Stimulated activated CD4-positive, alpha-beta T cell treated with anti-CD3 and anti-CD28 coated beads, Interleukin-2, amount 100 ng/mL, for 24 hours (primary cell): ENCODE results near the gene PRKAG1.
A peak's percentile ranks its signal among the peaks of the same experiment; 100 is the strongest.

Experiments
- DNase-seq, 2 donors: peaks; one replicate each; pipeline ENCODE4 v3.0.0-alpha.2; 2020

The PRKAG1 gene

DNA sequence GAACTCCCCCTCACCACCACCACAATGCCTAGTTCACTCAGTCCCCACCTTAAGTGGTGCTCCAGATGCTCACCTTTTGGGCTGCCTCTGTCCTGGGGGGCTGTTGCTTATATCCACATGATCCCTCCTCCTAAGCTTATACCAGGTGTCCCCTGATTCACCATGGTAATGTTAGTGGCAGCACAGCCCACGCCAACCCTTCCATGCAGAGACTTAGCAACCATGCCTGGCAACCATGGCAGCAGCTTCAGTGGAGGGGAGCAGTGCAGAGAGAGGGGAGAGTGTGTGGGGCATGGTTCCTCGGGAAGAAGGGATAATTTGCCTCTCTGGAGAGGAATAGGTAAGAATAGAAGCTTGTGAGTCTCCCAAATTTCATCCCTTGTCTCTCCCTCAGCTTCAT lies 18.2 kb downstream of the PRKAG1 start:
- no peak for DNase-seq

DNA sequence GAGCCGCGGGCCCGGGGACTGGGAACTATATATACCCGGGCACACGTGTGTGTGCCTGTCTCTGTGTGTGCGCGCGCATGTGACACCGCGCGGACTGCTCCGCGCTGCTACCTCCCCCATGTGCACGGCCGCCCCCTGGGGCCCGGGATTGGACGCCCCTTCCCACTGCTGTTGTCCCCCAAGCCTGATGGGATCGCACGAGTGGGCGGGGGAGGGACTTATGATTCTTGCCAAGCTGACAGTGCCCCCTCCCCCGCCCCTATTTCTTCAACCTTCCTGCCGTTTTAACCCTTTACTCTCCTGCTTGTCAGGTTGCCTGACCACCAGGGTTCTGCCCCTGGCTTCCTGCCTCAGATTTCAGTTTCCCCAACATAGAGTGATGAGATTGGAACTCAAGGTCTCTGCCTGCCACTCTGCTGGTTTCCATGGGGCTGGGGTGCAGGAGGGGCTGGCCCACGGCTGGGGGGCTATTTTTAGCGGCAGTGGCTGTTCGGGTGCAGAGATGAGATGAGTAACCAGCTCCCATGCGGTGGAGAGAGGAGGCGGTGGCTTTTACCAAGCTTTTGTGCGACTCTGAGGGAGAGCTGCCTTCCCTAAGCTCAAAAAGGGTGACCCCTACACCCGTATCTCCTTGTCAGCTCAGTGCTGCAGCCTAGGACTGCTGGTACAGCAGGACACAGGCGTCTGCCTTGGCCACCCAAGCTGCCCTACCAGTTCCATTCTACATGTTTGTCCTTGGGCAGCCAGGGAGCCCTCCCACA lies 19.0 kb downstream of the PRKAG1 start, which contains the start of gene DDN:
Gene DDN, minus strand, starts transcription at position 5 of the 761 bp plus-strand sequence. CDS start 88 bp downstream, outside the sequence.
- peak; percentile 52 to 59 for DNase-seq

DNA sequence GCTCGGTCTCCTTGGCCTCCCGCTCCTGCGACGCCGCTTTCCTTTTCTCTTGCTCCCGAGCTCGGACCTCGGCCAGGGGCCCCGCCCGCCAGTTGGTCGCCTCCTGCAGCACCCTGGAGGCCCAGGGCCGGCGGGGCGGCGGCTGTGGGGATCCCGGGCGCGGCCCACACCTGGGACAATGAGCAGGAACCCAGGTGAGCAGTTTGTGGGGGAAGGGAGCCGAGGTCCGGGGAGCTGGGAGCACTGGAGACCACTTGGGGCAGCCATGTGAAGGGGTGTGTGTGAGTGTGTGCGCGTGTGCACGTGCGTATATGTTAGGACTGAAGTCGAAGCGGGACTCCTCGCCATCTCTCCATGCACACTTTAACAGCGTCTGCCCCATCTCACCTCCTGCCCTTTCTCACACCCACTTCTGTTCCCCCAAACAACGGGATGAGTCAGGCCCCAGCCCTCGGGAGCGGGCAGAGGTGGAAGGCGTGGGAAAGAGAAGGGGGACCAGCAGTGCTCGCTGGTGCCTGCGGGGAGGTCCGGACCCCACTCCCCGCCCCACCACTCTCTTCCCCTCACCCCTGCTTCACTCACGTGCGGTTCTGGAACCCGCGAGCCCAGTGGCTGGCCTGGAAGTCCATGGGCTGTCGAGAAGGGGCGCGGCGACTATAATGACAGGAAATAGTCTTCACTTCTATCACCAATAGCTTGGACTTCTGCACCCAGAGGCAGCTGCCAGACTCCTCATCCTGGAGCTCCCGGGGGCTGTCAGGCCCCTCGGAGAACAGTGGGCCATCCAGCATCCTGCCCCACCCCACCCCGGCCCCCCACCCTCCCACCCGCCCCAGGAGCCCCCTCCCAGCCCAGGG lies 19.9 kb downstream of the PRKAG1 start:
- peak in 1 of 2 donors; percentile 40 for DNase-seq

DNA sequence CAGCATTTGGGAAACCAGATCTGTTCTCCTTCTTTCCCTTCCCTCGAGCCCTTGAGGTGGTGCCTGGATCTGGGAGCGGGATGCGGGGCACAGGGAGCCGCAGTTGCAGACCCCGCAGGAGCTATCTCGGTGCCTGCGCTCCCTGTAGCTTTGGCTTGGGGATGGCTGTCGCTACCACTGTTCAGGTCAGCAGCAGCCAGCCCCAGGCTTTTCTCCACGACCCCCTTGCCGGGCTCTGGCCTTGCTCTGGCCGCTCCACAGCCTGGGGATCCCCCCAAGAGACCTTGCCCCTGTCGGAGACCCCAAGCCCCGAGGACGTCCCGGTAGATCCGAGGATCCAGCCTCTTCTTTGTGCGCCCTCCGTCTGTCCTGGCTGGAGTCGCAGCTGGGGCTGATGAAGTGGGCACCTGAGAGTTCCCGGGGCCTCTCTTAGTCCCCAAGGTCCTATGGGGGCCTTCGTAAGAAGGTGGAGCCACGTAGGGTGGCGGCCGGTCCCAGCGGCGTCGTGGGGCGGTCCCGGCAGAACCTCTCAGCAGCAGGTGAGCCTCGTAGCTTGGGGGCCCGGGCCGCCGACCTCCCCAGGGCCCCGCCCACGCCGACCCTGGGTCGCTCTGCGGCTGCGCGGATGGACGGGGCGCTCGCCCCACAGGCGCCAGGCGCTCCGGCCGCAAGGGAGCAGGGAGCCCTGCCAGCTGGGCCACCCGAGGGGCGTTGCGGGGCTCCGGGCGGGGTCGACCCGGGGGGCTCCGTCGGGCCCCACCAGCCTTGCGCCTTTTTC lies 20.7 kb downstream of the PRKAG1 start:
- peak in 1 of 2 donors; percentile 46 for DNase-seq

DNA sequence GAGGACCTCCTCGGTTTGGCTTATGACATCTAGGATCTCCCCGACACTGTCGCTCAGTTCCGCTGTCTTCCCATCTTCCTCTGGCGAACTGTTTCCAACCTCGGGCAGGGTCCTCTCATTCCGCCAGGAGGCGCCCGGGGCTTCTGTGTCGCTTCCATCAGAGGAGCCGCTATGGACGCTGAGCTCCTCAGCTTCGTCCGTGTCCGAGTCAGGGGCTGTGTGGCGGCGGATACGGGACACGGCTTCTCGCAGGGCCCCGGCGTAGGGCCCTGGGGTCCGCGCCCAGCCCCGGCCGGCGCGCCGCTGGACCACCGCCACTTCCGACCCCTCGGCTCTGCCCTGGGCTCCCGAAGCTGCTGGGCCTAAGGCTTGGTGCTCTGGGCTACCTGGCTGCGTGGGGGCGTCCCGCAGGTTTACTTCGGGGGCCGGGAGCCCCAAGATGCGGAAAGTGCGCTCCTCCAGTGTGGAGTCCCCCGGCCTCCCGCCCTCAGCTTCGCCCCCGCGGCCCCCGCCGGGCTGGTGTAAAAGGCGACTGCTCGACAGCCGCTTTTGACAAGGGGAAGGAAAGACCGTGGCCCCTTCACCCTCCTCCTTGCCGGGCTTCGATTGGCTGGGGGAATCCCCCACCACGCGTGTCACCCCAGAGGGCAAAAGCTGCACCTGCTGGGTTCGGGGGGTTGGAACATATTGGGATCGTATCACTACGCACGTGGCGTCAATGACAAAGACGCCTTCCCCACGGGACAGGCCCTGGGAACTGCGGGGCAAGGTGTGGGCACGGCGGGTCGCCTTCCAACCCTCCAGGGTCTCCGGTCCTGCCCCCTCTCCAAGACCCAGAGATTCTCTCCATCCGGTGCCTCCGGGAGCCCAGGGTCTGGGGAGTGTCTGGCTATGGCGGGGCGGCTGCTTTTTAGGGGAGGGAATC lies 21.5 kb downstream of the PRKAG1 start:
- peak; percentile 74 to 78 for DNase-seq

DNA sequence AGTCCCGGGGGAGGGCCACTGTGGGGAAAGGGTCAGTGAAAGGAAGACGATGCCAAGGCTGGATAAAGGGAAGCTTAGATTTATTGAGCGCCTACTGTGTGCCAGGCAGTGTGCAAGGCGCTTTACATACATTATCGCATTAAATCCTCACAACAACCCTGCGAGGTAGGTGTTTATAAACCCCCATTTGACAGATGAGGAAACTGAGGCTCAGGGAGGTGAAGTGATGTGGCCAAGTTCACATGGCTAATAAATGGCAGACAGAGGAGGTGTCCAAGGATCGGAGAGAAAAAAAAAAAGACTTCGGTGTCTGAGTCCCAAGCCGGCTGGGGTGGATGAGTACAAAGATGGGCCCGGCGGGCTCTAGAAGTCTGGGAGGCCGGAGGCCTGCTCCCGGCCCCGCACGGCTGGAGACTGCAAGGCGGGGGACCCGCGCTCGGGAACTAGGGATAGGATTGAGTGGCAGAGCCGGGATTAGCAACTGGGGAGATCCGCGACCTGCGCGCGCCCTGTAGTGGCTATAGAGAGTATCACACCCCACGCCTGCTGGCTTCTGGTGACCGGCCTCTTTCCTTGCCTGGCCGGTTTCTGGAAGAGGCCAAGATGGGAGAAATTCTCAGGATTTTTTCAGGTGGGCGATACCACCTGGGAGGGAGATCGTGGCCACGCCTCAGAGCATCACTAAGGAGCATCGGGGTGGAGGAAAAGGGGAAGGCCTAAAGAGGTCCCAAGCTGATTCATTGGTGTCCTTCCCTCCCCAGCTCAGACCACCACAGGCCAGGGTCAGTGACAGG lies 23.3 kb downstream of the PRKAG1 start:
- DNase-seq: peak; percentile 61 to 66

DNA sequence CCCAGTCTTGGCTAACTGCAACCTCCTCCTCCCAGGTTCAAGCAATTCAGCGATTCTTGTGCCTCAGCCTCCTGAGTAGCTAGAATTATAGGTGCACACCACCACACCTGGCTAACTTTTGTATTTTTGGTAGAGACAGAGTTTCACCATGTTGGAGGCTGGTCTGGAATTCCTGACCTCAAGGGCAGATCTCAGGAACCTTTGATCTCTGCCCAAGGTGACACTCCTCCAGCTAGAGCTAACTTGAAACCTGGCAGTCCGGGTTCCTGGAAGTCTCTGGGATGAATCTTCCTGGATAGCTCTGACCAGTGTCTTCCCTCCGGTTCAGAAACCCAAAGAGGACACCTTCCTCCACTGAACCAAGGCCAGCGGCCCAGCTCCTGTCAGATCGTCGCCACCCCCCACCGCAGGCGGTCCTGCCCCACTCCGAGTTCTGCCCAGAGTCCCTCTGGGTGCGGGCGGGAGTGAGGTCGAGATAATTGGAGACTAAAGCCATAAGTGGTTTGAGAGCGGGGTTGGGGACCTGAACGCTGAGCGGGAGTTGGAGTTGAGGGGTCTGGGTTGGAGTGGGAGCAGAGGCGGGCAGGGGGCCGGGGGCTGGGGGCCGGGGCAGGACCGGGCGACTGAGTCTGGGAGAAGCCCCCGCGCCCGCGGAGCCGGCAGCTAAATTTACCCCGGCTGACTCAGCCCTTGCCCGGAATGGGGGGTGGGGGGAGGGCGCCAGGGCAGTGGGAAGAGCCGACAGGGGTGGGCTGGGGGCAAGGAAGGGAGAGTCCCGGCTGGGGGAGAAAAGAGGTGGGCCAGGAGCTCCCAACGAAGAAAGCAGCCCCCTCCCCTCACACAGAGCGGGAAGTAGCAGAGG lies 24.1 kb downstream of the PRKAG1 start:
- DNase-seq: no peak

DNA sequence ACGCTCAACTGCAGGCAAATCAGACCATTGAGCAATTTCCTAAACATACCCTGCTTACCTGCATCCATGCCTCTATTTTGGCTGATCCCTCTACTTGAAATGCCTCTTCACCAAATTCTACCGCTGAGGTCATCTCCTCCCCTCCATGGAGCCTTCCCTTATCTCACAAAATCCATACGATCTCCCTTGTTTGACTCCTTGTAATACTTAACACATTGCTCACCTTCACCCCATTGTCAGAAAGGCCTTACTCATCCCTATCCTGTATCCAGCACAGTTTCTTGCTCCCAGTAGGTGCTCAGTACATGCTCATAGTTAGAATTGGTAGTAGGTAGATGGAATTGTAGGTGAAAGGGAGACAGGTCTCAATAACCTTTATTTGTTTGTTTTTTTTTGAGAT lies 24.8 kb downstream of the PRKAG1 start:
- no peak for DNase-seq

DNA sequence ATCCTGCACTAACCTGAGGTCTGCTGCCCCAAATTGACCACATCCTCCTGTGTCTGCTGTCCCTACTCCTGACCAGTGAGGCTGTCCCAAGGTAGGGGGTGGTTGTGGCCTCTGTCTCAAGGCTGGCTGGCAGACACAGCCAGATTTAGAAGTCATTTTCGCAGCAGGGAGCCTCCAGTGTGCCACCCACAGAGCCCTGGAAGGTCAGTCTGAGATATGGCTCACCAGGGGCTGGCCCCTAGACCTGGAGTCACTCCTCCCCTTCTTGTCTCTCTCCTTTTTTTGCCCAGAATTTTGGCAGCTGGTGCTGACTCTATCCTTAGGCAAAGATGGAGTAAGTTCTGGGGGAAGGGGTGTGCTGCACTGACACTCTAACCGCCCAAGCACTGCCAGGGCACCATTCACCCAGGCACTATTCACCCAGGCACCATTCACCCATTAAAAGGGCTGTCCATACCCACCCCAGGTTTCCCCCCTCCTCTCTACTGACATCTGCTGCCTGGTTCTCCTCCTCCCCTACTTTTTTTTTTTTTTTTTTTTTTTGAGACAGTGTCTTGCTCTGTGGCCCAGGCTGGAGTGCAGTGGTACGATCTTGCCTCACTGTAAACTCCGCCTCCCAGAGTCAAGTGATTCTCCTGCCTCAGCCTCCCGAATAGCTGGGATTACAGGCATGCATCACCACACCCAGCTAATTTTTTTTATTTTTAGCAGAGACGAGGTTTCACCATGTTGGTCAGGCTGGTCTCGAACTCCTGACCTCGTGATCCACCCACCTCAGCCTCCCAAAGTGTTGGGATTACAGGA lies 27.1 kb downstream of the PRKAG1 start:
- DNase-seq: no peak

DNA sequence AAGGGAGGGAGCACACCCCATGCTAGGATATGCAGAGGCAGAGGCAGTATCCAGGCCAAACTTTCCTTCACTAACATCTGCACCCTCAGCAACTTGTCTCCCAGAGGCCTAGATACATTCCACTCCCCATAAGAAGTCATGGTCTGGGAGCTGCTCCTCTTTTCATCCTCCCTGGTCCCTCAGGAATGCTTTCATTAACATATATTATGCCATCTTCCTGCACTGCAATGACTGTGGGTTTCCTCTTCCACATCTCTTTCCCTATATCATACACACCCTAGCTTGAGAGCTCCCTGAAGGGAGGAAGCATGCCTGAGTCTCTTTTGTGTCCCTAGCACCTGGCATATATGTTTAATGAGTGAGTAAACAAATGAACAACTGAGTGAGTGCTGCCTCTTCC lies 28.0 kb downstream of the PRKAG1 start:
- DNase-seq: no peak

DNA sequence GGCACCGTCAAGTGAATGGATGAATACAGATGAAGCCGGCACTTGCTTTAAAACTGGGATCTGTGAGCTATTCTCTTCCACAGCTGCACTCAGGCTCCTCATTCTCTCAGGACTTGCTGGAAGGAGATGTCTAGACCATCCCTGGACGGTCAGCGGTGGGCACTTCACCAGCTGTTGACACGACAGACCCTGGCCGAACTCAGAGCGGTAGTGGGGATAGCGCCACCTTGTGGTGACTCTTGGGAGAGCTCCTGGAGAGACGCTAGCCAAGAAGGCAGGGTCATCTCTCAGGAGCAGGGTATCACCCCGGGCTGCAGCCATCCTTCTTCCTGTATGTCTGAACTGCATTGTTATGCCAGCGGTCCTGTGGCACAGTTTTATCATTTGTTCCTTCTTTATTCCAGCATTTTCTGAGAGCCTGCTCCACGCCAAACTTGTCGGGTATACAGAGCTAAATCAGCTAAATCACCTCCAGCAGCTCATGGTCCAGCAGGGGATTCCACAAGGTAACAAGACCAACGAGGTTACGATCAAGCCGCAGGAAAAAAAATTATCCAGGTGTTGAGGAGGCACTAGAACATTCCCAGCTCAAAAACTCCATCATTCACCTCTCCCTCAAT lies 30.4 kb downstream of the PRKAG1 start:
- DNase-seq: peak; percentile 83 to 84

DNA sequence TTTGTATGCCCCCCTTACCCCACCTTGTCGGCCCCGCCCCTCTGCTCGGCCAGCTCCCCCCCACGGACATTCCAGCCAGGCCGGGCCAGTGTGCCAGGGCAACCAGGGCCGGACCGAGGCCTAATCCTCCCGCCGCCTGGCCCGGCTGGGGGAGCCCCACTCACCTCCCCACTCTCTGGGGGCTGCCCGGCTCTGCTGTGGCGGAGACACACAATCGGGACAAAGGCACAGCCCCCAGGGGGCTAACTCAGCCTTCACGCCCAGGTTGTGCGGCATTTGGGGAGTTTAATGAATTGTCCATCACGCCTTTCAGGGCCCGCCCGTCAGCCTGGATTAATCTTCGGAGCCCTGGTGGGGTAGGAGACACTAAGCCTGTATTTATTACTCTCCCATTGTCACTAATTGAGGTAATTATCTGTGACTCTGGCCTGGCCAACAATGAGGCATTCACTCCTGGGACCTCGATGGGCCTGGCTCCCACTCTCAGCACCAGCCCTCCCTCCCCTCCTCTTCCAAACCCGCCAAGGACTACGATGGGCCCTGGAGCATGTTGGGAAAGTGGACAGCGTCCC lies 31.8 kb downstream of the PRKAG1 start:
- DNase-seq: no peak

DNA sequence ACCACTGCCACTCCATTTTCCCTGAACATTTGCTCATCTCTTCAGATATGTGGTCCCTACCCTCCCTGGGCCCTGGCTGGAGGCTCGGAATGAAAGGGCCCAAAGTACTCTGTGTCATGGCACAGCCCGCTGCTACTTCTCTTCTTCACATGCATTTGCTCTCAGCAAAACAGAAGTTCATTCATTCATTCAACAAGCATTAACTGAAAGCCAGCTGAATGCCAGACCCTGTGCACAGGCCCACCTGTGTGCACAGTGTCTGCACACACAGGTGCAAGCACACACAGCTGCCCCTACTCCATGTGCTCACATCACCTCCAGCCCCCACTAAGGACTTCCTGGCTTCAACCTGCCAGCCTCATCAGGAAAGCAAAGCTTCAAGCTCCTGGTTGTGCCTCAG lies 32.7 kb downstream of the PRKAG1 start:
- no peak for DNase-seq

DNA sequence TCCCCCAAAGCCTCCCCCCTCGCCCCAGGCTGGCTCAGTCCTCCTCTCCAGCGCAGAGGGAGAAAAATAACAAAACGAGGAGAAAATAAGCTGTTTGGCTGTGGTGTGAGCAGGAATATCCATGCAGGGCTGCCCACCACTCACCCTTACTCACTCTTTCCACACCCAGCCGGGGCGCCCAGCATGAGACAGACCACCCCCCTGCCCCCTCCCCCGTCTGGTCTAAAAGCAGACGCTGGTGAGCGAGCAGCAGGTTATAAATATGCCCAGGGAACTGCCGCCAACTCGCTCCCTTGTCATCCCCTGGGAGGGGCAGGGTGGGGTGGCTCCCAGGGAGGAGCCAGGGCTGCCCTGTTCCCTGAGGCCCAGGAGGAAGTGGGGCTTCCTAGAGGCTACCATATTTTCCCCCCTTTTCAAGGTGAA lies 33.1 kb downstream of the PRKAG1 start:
- DNase-seq: no peak

DNA sequence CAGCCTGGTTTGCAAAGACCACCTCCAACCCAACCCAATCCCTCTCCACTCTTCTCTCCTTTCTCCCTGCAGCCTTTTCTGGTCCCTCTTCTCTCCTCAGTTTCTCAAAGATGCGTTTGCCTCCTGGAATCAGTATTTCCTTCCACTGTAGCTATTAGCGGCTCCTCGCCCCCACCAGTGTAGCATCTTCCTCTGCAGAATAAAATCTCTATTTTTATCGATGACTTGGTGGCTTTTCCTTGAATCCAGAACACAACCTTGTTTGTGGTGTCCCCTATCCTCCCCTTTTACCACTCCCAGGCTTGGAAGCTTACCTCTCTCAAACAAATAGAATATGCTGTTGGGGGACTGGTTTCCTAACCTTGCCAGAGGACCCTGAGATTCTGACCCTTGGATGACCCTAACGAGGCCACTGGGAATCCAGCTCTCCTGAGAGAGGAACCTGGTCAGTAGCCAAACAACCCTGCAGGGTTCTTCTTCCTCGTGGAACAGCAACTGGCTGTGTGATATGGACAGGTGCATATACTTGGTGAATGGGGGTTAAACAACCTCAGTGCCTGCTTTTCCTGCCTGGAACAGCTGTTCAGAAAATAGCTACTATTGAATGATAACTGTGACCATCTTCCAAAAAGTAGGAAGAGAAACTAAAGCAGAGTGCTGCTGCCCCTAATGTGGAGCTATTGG lies 36.0 kb downstream of the PRKAG1 start:
- no peak for DNase-seq

DNA sequence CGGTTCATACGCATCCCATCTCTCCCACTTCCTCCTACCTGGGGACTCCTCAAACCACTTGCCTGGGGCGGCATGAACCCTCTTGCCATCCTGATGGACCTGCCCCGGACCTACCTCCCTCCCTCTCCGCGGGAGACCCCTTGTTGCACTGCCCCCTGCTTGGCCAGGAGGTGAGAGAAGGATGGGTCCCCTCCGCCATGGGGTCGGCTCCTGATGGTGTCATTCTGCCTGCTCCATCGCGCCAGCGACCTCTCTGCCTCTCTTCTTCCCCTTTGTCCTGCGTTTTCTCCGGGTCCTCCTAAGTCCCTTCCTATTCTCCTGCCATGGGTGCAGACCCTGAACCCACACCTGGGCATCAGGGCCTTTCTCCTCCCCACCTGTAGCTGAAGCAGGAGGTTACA lies 36.8 kb downstream of the PRKAG1 start:
- DNase-seq: no peak

DNA sequence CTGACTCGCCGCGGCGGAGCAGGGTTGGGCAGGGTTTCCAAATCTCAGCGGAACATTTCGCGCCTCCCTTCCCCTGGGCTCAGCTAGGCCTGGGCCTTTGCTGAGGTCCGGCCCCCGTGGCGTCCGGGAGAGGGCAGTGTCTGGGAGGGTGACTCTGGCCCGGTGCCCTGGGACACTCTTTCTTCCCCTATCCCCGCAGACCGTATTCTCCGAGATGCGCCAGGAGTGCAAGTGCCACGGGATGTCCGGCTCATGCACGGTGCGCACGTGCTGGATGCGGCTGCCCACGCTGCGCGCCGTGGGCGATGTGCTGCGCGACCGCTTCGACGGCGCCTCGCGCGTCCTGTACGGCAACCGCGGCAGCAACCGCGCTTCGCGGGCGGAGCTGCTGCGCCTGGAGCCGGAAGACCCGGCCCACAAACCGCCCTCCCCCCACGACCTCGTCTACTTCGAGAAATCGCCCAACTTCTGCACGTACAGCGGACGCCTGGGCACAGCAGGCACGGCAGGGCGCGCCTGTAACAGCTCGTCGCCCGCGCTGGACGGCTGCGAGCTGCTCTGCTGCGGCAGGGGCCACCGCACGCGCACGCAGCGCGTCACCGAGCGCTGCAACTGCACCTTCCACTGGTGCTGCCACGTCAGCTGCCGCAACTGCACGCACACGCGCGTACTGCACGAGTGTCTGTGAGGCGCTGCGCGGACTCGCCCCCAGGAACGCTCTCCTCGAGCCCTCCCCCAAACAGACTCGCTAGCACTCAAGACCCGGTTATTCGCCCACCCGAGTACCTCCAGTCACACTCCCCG lies 37.4 kb downstream of the PRKAG1 start:
- DNase-seq: peak in 1 of 2 donors; percentile 45
